H9 (cell line): ENCODE measurements around the gene PSG6. TPM values are rescaled to one million over a fixed set of nuclear protein-coding genes. Genes with fewer than 3 reads are reported as not detected.

Experiments used
- DNase-seq: peaks from one replicate; pipeline ENCODE4 v3.0.0-alpha.2; 2017
- H2AFZ ChIP-seq: one replicate; pipeline ENCODE4 v1.6.1; 2013; ENCODE audit warnings: mild to moderate bottlenecking, low read length, control low read depth, moderate library complexity
- H2AK5ac ChIP-seq: 2 replicates; pipeline ENCODE4 v1.6.1; 2013; ENCODE audit warnings: low read length, control low read depth, mixed read lengths; ENCODE audit not compliant: insufficient read length
- H2BK120ac ChIP-seq: one replicate; pipeline ENCODE4 v1.6.1; 2013; ENCODE audit warnings: low read depth, mild to moderate bottlenecking, low read length, control low read depth, inconsistent platforms; ENCODE audit not compliant: poor library complexity, severe bottlenecking
- H2BK12ac ChIP-seq: 2 replicates; pipeline ENCODE4 v1.6.1; 2013; ENCODE audit warnings: low read length, control low read depth, mixed read lengths, low read depth; ENCODE audit not compliant: insufficient read length
- H2BK15ac ChIP-seq: 2 replicates; pipeline ENCODE4 v1.6.1; 2013; ENCODE audit warnings: low read depth, low read length, control low read depth
- H2BK20ac ChIP-seq: one replicate; pipeline ENCODE4 v1.6.1; 2013; ENCODE audit warnings: low read depth, mild to moderate bottlenecking, low read length, control low read depth, inconsistent platforms; ENCODE audit not compliant: poor library complexity, severe bottlenecking
- H2BK5ac ChIP-seq: 2 replicates; pipeline ENCODE4 v1.6.1; 2013; ENCODE audit warnings: low read length, control low read depth, mixed read lengths; ENCODE audit not compliant: insufficient read length
- H3K14ac ChIP-seq: 2 replicates; pipeline ENCODE4 v1.6.1; 2013; ENCODE audit warnings: low read length, control low read depth; ENCODE audit not compliant: insufficient read depth
- H3K18ac ChIP-seq: 2 replicates; pipeline ENCODE4 v1.6.1; 2013; ENCODE audit warnings: low read depth, mild to moderate bottlenecking, mixed read lengths, low read length, control low read depth; ENCODE audit not compliant: insufficient read length
- H3K23ac ChIP-seq: 2 replicates; pipeline ENCODE4 v1.6.1; 2013; ENCODE audit warnings: low read length, control low read depth, mixed read lengths, low read depth; ENCODE audit not compliant: insufficient read length
- H3K23me2 ChIP-seq: 2 replicates; pipeline ENCODE4 v1.6.1; 2013; ENCODE audit warnings: low read depth, mild to moderate bottlenecking, mixed read lengths, low read length, control low read depth; ENCODE audit not compliant: insufficient read length, poor library complexity, severe bottlenecking
- H3K27ac ChIP-seq: 2 replicates; pipeline ENCODE4 v1.5.1; 2013; ENCODE audit warnings: low read length, control low read depth, mixed read lengths, low read depth; ENCODE audit not compliant: insufficient read length
- H3K27me3 ChIP-seq: 2 replicates; pipeline ENCODE4 v1.6.1; 2013; ENCODE audit warnings: low read length, control low read depth, inconsistent platforms; ENCODE audit not compliant: insufficient read depth
- H3K4ac ChIP-seq: 2 replicates; pipeline ENCODE4 v1.6.1; 2013; ENCODE audit warnings: low read depth, mild to moderate bottlenecking, control low read depth, inconsistent platforms, low read length, moderate library complexity
- H3K4me1 ChIP-seq: 2 replicates; pipeline ENCODE4 v1.6.1; 2013; ENCODE audit warnings: low read length, control low read depth, inconsistent platforms; ENCODE audit not compliant: insufficient read depth
- H3K4me2 ChIP-seq: 2 replicates; pipeline ENCODE4 v1.6.1; 2013; ENCODE audit warnings: low read length, control low read depth, mixed read lengths; ENCODE audit not compliant: insufficient read length, insufficient read depth
- H3K56ac ChIP-seq: 2 replicates; pipeline ENCODE4 v1.6.1; 2013; ENCODE audit warnings: low read depth, mild to moderate bottlenecking, mixed read lengths, low read length, control low read depth; ENCODE audit not compliant: insufficient read length
- H3K79me1 ChIP-seq: 2 replicates; pipeline ENCODE4 v1.6.1; 2013; ENCODE audit warnings: low read depth, mild to moderate bottlenecking, moderate library complexity, low read length, control low read depth, inconsistent platforms; ENCODE audit not compliant: insufficient read depth, poor library complexity, severe bottlenecking
- H3K79me2 ChIP-seq: 2 replicates; pipeline ENCODE4 v1.6.1; 2013; ENCODE audit warnings: low read length, control low read depth, inconsistent platforms; ENCODE audit not compliant: insufficient read depth
- H3K9ac ChIP-seq: 2 replicates; pipeline ENCODE4 v1.6.1; 2013; ENCODE audit warnings: low read length, control low read depth, mixed read lengths; ENCODE audit not compliant: insufficient read length; ENCODE audit errors: extremely low read depth
- H3K9me3 ChIP-seq: one replicate; pipeline ENCODE4 v1.6.1; 2013; ENCODE audit warnings: low read depth, low read length, inconsistent platforms; ENCODE audit not compliant: control insufficient read depth
- H3T11ph ChIP-seq: one replicate; pipeline ENCODE4 v1.6.1; 2013; ENCODE audit warnings: mild to moderate bottlenecking, low read length, control low read depth, inconsistent platforms
- H4K20me1 ChIP-seq: one replicate; pipeline ENCODE4 v1.6.1; 2013; ENCODE audit not compliant: control insufficient read depth, insufficient read length, insufficient read depth
- H4K5ac ChIP-seq: 2 replicates; pipeline ENCODE4 v1.6.1; 2013; ENCODE audit warnings: low read depth, mild to moderate bottlenecking, mixed read lengths, low read length, control low read depth; ENCODE audit not compliant: insufficient read length
- H4K8ac ChIP-seq: replicated peaks from 2 replicates; pipeline ENCODE4 v1.6.1; 2013; ENCODE audit warnings: low read length, control low read depth, mixed read lengths, low read depth; ENCODE audit not compliant: insufficient read length
- H4K91ac ChIP-seq: 2 replicates; pipeline ENCODE4 v1.6.1; 2013; ENCODE audit warnings: low read depth, mild to moderate bottlenecking, moderate library complexity, mixed read lengths, low read length, control low read depth; ENCODE audit not compliant: insufficient read length
- H3K27ac Mint-ChIP-seq, 3 experiments: 2 replicates in 2 of 3; 3 replicates in 1 of 3; pipeline ENCODE4 v1.8.0; 2020 to 2021; ENCODE audit warnings: mixed read lengths in 3 of 3, mild to moderate bottlenecking in 1 of 3, moderate library complexity in 1 of 3
- H3K27me3 Mint-ChIP-seq: 2 replicates; pipeline ENCODE4 v1.8.0; 2021; ENCODE audit warnings: low read depth, mild to moderate bottlenecking, moderate library complexity, mixed read lengths
- H3K36me3 Mint-ChIP-seq, 3 experiments: 2 replicates in 2 of 3; 3 replicates in 1 of 3; pipeline ENCODE4 v1.8.0; 2020 to 2021; ENCODE audit warnings: low read depth in 3 of 3, mixed read lengths in 3 of 3; ENCODE audit not compliant: insufficient read depth in 1 of 3
- H3K4me1 Mint-ChIP-seq, 2 experiments: 2 replicates each; pipeline ENCODE4 v1.8.0; 2020; ENCODE audit warnings: mixed read lengths in 2 of 2
- H3K4me3 Mint-ChIP-seq, 2 experiments: 2 replicates in 1 of 2; 3 replicates in 1 of 2; pipeline ENCODE4 v1.8.0; 2020 to 2021; ENCODE audit warnings: mild to moderate bottlenecking in 2 of 2, mixed read lengths in 2 of 2, moderate library complexity in 1 of 2
- H3K9me3 Mint-ChIP-seq, 2 experiments: 2 replicates in 1 of 2; 3 replicates in 1 of 2; pipeline ENCODE4 v1.8.0; 2020; ENCODE audit warnings: mild to moderate bottlenecking in 2 of 2, mixed read lengths in 2 of 2, moderate library complexity in 1 of 2
- WGBS: extraction: QIAGEN DNeasy Blood & Tissue Kit; methylation state at CpG from one replicate; pipeline ENCODE4 v1.1.7; 2013; ENCODE audit warnings: missing lambda C conversion rate, low lambda C conversion rate, mixed read lengths; ENCODE audit not compliant: insufficient read length; ENCODE audit errors: extremely low coverage; 5-methylcytosine and 5-hydroxymethylcytosine counted together
- total RNA-seq: library from RNA; stranded (reverse); gene quantifications from 2 replicates; pipeline ENCODE4 v1.2.1, GENCODE V29; 2021
- TF ChIP-seq, protein P1 (sequence below): fragments of 200-600 bp; sonication (generic); conservative IDR thresholded peaks from 3 replicates; pipeline ENCODE4 v1.8.0; 2021; ENCODE audit warnings: antibody characterized with exemption, mild to moderate bottlenecking

The PSG6 gene
- total RNA-seq, 1 experiment from 2014 or later = not detected

DNA sequence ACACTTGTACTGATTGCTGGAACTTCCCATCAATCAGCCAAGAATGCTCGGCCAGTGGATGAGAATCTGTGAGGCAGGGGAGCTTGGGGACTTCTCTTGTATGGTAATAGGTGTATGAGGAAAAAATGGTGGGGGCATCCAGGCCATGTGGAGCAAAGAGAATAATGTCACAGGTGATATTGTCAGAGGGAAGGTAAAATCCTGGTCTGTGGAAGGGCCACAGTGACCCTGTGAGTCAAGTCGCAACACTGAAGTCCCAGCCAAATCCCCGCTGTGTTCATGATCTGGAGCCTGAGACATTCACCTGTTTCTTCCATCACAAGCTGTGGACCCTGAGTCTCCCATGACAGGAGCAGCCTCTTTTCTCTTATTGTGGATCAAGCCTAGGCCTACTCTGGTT, 11.2 kb upstream of the PSG6 start:
- Mint-ChIP-seq H3K36me3 (peaks cover 7 to 28% (median 13%) of the 10 kb centered on the region in 3 experiments), H3K27me3 (no peaks in the 10 kb centered on the region; the same call in 1 of the 2 replicates), H3K9me3 (peaks cover 83 to 95% of the 10 kb centered on the region in 2 experiments), H3K27ac (no peak overlapping the region), H3K4me3 (no peak overlapping the region), H3K4me1 (no peaks in the 10 kb centered on the region)
- no peak overlapping the region for H2BK20ac ChIP-seq
- H3K27me3 ChIP-seq = no peaks in the 10 kb centered on the region
- no peak overlapping the region for H2BK120ac ChIP-seq
- no peak overlapping the region for H2AK5ac ChIP-seq
- TF ChIP-seq, protein P1, sequence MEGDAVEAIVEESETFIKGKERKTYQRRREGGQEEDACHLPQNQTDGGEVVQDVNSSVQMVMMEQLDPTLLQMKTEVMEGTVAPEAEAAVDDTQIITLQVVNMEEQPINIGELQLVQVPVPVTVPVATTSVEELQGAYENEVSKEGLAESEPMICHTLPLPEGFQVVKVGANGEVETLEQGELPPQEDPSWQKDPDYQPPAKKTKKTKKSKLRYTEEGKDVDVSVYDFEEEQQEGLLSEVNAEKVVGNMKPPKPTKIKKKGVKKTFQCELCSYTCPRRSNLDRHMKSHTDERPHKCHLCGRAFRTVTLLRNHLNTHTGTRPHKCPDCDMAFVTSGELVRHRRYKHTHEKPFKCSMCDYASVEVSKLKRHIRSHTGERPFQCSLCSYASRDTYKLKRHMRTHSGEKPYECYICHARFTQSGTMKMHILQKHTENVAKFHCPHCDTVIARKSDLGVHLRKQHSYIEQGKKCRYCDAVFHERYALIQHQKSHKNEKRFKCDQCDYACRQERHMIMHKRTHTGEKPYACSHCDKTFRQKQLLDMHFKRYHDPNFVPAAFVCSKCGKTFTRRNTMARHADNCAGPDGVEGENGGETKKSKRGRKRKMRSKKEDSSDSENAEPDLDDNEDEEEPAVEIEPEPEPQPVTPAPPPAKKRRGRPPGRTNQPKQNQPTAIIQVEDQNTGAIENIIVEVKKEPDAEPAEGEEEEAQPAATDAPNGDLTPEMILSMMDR = no peak
- WGBS = no CpG with 5 or more reads among the region's 3 CpGs
- H2BK12ac ChIP-seq = no peak overlapping the region
- no peak overlapping the region for H4K8ac ChIP-seq
- no peak overlapping the region for H4K5ac ChIP-seq
- H3K9me3 ChIP-seq = peaks cover 71% of the 10 kb centered on the region
- H3K14ac ChIP-seq = no peak overlapping the region
- H3K9ac ChIP-seq = no peak overlapping the region
- H3K79me1 ChIP-seq = no peaks in the 10 kb centered on the region
- H3K4me1 ChIP-seq = no peaks in the 10 kb centered on the region
- H3K4me2 ChIP-seq = no peak overlapping the region
- H4K20me1 ChIP-seq = no peaks in the 10 kb centered on the region
- H3K18ac ChIP-seq = no peak overlapping the region
- H3K4ac ChIP-seq = no peak overlapping the region
- H3T11ph ChIP-seq = no peak overlapping the region
- H3K23ac ChIP-seq = no peak overlapping the region
- no peak overlapping the region for H3K56ac ChIP-seq
- no peak overlapping the region for H2BK5ac ChIP-seq
- H2BK15ac ChIP-seq = no peak overlapping the region
- no peak overlapping the region for H4K91ac ChIP-seq
- no peak for DNase-seq
- H3K79me2 ChIP-seq = no peaks in the 10 kb centered on the region
- no peaks in the 10 kb centered on the region for H3K23me2 ChIP-seq
- H2AFZ ChIP-seq = no peak overlapping the region
- no peak overlapping the region for H3K27ac ChIP-seq
